ENCODE data around the gene GDPD2.

The GDPD2 gene

GRCh38 chrX:70470850-70471289 is 47.8 kb downstream of the GDPD2 start:
- DNase-seq (ENCODE audit: low read depth in 2 of 2), result no peak

- no peak for DNase-seq (ENCODE audit: low read depth in 2 of 2)
These were observed 53.2 kb downstream of the GDPD2 start for GRCh38 chrX:70476166-70476933.

GRCh38 chrX:70476934-70477733 is 54.0 kb downstream of the GDPD2 start:
- DNase-seq (ENCODE audit: low read depth in 2 of 2), result no peak

- DNase-seq (ENCODE audit: low read depth in 2 of 2), result no peak
These were observed 54.6 kb downstream of the GDPD2 start for GRCh38 chrX:70477734-70478075.

- DNase-seq (ENCODE audit: low read depth in 2 of 2), result no peak
These were observed 55.6 kb downstream of the GDPD2 start for GRCh38 chrX:70478526-70479245.

GRCh38 chrX:70479247-70479921 is 56.3 kb downstream of the GDPD2 start:
- DNase-seq (ENCODE audit: low read depth in 2 of 2), result no peak

- DNase-seq (ENCODE audit: low read depth in 2 of 2), result no peak
These were observed 57.0 kb downstream of the GDPD2 start for GRCh38 chrX:70479922-70480659.

- no peak for DNase-seq (ENCODE audit: low read depth in 2 of 2)
These were observed 57.5 kb downstream of the GDPD2 start for GRCh38 chrX:70480660-70481018.

GRCh38 chrX:70481471-70482270 is 58.6 kb downstream of the GDPD2 start:
- no peak for DNase-seq (ENCODE audit: low read depth in 2 of 2)

- no peak for DNase-seq (ENCODE audit: low read depth in 2 of 2)
These were observed 59.2 kb downstream of the GDPD2 start for GRCh38 chrX:70482300-70482699.

Measured in stimulated activated CD8-positive, alpha-beta memory T cell treated with anti-CD3 and anti-CD28 coated beads, Interleukin-7, amount 100 ng/mL, for 4 hours (primary cell).